Body of pancreas (tissue), 4 donors: Measurements from ENCODE around the gene QSOX1. TPM values are rescaled to one million over a fixed set of nuclear protein-coding genes. Genes with fewer than 3 reads are reported as not detected.

Experiments
- ATAC-seq: fragments of 150-250 bp; one replicate; pipeline ENCODE4 v1.9.1; 2016
- DNase-seq, 4 donors: peaks; one replicate each; pipeline ENCODE4 v3.0.0-alpha.2; 2019
- H3K27ac ChIP-seq, 4 donors: fragments of 200-600 bp; sonication (generic); 1 replicate in 3 of 4; 2 replicates in 1 of 4; pipeline versions ENCODE4 v1.5.1 to v1.6.1; 2016 to 2019; ENCODE audit warnings: mild to moderate bottlenecking in 1 of 4, mixed read lengths in 1 of 4, moderate library complexity in 1 of 4
- H3K27me3 ChIP-seq, 2 donors: fragments of 200-600 bp; sonication (generic); one replicate each; pipeline ENCODE4 v1.6.0; 2016; ENCODE audit warnings: mild to moderate bottlenecking in 1 of 2
- H3K36me3 ChIP-seq, 2 donors: fragments of 200-600 bp; sonication (generic); replicated peaks in 1 of 2; 2 replicates each; pipeline ENCODE4 v1.5.1; 2016; ENCODE audit warnings: low read depth in 2 of 2; ENCODE audit not compliant: insufficient read depth in 1 of 2
- H3K4me1 ChIP-seq: fragments of 200-600 bp; sonication (generic); one replicate; pipeline ENCODE4 v1.6.0; 2016
- H3K4me3 ChIP-seq, 2 donors: fragments of 200-600 bp; sonication (generic); 1 replicate in 1 of 2; 2 replicates in 1 of 2; pipeline ENCODE4 v1.5.1; 2016 to 2019
- H3K9me3 ChIP-seq, 3 donors: fragments of 200-600 bp; sonication (generic); 1 replicate in 2 of 3; 2 replicates in 1 of 3; pipeline ENCODE4 v1.5.1; 2016
- CTCF ChIP-seq, 7 experiments: fragments of 450-650 bp in 4 of 7; fragments of 200-600 bp in 3 of 7; sonication (generic) in 3 of 7; IDR thresholded peaks; one replicate each; pipeline ENCODE4 v1.5.1; 2016 to 2019; ENCODE audit warnings: antibody characterized with exemption in 7 of 7
- POLR2A ChIP-seq, 3 donors: fragments of 450-650 bp; IDR thresholded peaks; one replicate each; pipeline ENCODE4 v1.6.1; 2016; ENCODE audit warnings: antibody characterized with exemption in 3 of 3, mild to moderate bottlenecking in 2 of 3
- WGBS, 2 donors: methylation state at CpG; one replicate each; pipeline ENCODE4 v1.1.5; 2017; 5-methylcytosine and 5-hydroxymethylcytosine counted together
- intact Hi-C: fragments of 100-400 bp; cut with DNase I; formaldehyde crosslinking; loops from one replicate; pipeline ENCODE4 v1.15.1; 2023
- total RNA-seq, 2 donors: library from RNA; depleted of rRNA; stranded (reverse); fragments of >200 nt; gene quantifications; one replicate each; pipeline ENCODE4 v1.1.0, GENCODE V29; 2016

The QSOX1 gene
- total RNA-seq, 2 donors from 2014 or later = 61.5 to 192 TPM

- ATAC-seq (no peak), DNase-seq (no peak)
- WGBS, 2 donors = 92 to 95% methylated on average over 8 to 9 of the region's 9 CpGs
- no peaks in the 10 kb centered on the region for H3K27me3 ChIP-seq
- H3K9me3 ChIP-seq = no peaks in the 10 kb centered on the region
- intact Hi-C loops = no loop called here
- no peak overlapping the region for H3K4me3 ChIP-seq
- no peak overlapping the region for H3K27ac ChIP-seq
- TF ChIP-seq POLR2A (IDR thresholded peaks at IDR 0.05) = no peak
- no peak for TF ChIP-seq CTCF (IDR thresholded peaks at IDR 0.05)
- H3K4me1 ChIP-seq = no peaks in the 10 kb centered on the region
- H3K36me3 ChIP-seq = peaks cover 0 to 20% of the 10 kb centered on the region in 2 donors
Measured at GRCh38 chr1:180185971-180186645, 31.4 kb downstream of the QSOX1 start.

GRCh38 chr1:180186831-180187230, 32.2 kb downstream of the QSOX1 start:
- intact Hi-C loops = no loop called here

DNA sequence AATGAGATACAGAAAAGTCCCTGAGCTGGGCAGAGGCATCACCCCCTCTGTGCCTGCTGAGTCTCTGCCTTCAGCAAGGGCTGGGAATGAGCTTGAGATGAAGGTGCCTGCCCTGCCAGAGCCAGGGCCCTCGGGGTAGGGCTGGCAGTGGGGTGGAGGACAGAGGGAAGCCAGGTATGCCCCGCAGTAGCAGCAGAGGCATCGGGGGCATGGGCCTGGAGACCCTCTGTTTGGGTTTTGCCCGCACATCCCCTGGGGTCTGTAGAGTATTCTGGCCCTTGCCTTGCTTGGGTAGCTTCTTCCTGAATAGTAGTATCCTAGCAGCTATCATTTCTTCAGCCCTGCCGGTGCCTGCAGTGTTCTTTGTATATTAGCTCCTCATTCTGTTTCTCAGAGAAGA, 33.0 kb downstream of the QSOX1 start:
- Histone ChIP-seq H3K27ac (no peak overlapping the region), H3K27me3 (no peaks in the 10 kb centered on the region), H3K4me1 (no peaks in the 10 kb centered on the region), H3K9me3 (no peaks in the 10 kb centered on the region), H3K4me3 (no peak overlapping the region), H3K36me3 (peaks cover 0 to 20% of the 10 kb centered on the region in 2 donors)
- DNase-seq (no peak), ATAC-seq (no peak)
- intact Hi-C loops = no loop called here
- WGBS, 2 donors = 88 to 99% methylated on average over 4 to 5 of the region's 5 CpGs
- no peak for TF ChIP-seq POLR2A (IDR thresholded peaks at IDR 0.05)
- no peak for TF ChIP-seq CTCF (IDR thresholded peaks at IDR 0.05)

More at GRCh38 chr1:180186831-180187230, 32.2 kb downstream of the QSOX1 start:
- Histone ChIP-seq H3K36me3 (peaks cover 0 to 20% of the 10 kb centered on the region in 2 donors), H3K9me3 (no peaks in the 10 kb centered on the region), H3K27me3 (no peaks in the 10 kb centered on the region), H3K4me1 (no peaks in the 10 kb centered on the region), H3K27ac (no peak overlapping the region), H3K4me3 (no peak overlapping the region)
- ATAC-seq = no peak
- TF ChIP-seq CTCF (IDR thresholded peaks at IDR 0.05) (no peak), POLR2A (IDR thresholded peaks at IDR 0.05) (no peak)
- 54 to 76% methylated on average over 5 to 8 of the region's 8 CpGs for WGBS, 2 donors
- no peak for DNase-seq

DNA sequence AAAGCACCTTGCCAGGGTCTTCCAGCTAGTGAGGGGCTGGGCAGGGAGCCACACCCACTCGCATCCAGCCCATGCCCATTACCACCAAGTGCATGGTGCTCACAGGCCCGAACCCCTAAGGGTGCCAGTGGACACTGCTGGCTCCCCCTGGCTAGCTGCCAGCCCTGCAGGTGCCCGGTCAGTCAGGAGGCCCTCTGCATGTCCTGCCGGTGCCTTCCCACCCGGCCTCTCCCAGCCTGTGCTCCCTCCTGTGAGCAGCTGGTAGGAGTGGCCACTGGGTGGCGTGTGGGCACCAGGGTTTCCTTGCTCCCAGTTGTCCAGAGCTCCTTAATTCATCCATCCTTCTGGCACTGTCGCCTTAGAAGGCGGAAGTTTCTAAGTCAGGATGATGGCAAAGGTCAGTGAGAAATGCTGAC, 33.4 kb downstream of the QSOX1 start:
- Histone ChIP-seq H3K27me3 (no peaks in the 10 kb centered on the region), H3K36me3 (peaks cover 0 to 20% of the 10 kb centered on the region in 2 donors), H3K4me1 (no peaks in the 10 kb centered on the region), H3K9me3 (no peaks in the 10 kb centered on the region), H3K4me3 (no peak overlapping the region), H3K27ac (no peak overlapping the region)
- ATAC-seq (peak; percentile 49), DNase-seq (peak; percentile 45 to 60 (median 55))
- peak in 6 of 7 experiments; percentile 35 to 61 (median 48) for TF ChIP-seq CTCF (IDR thresholded peaks at IDR 0.05)
- TF ChIP-seq POLR2A (IDR thresholded peaks at IDR 0.05) = no peak
- intact Hi-C loops = no loop called here
- 45 to 56% methylated on average over 5 to 8 of the region's 8 CpGs for WGBS, 2 donors

DNA sequence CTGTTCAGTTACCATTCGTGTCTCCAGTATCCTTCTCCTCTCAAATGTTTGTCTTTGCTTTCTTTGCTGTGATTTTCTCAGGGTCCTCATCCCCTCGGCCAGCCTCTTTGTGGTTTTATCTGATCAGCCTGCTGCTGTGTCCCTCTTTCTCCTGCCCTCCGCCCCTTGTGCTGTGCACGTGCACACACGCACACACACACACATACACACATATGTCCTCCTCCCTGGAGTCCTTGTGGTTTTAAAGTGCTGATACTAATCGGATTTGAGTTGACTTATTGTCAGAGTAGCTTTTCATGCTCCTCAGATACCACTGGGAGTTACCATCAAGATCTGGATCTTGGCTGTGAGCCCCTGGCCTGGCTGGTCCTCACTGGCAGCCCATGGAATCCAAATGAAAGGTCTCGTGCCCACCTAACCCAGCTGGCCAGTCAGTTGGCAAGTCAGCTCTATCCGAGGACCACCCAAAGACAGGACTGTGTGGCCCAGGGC, 34.1 kb downstream of the QSOX1 start:
- DNase-seq (no peak), ATAC-seq (no peak)
- TF ChIP-seq CTCF (IDR thresholded peaks at IDR 0.05) = no peak
- no peak for TF ChIP-seq POLR2A (IDR thresholded peaks at IDR 0.05)
- Histone ChIP-seq H3K27me3 (no peaks in the 10 kb centered on the region), H3K27ac (no peak overlapping the region), H3K4me1 (no peaks in the 10 kb centered on the region), H3K4me3 (no peak overlapping the region), H3K9me3 (no peaks in the 10 kb centered on the region), H3K36me3 (peaks cover 0 to 20% of the 10 kb centered on the region in 2 donors)
- intact Hi-C loops = no loop called here
- WGBS, 2 donors = 83 to 90% methylated on average over 6 to 8 of the region's 8 CpGs
